SK-MEL-5 (cell line): ENCODE measurements around the gene OR4C46. TPM values are rescaled to one million over a fixed set of nuclear protein-coding genes. Genes with fewer than 3 reads are reported as not detected.
A peak's percentile ranks its signal among the peaks of the same experiment; 100 is the strongest.
"Not testable (repeated sequence)": the region's sequence is repeated elsewhere in the genome, so short reads cannot be mapped to it uniquely, and the experiment has no call there.

Experiments
- DNase-seq: peaks from one replicate; pipeline ENCODE4 v3.0.0-alpha.2; 2016; ENCODE audit warnings: low read depth, low spot score
- in situ Hi-C: cut with HindIII; loops from 2 replicates; pipeline ENCODE4 v1.10.0; 2016; ENCODE audit warnings: low sequenced_read_pairs, high pct_unique_total_duplicates, low pct_unique_long_range_greater_than_20kb
- polyA plus RNA-seq, 2 experiments: library from polyadenylated mRNA; depleted of rRNA; stranded (reverse); fragments of >200 nt; gene quantifications; 2 replicates each; pipeline ENCODE4 v1.2.3, GENCODE V29; 2015
- total RNA-seq: library from RNA; depleted of rRNA; stranded (reverse); fragments of >200 nt; shearing (Covaris generic); gene quantifications from 2 replicates; pipeline ENCODE4 v1.2.3, GENCODE V29; 2014; rRNA removed

The OR4C46 gene
- not detected in 2 replicates for total RNA-seq
- not detected in 2 replicates for polyA plus RNA-seq (2015; cell fraction: cytosol; rRNA removed)
- polyA plus RNA-seq (2015; cell fraction: nucleus; rRNA removed), result not detected in 2 replicates

- in situ Hi-C loops, result no loop called here
- no peak for DNase-seq
Measured at GRCh38 chr11:54603898-54604297, at the start of gene OR4C46. OR4C46 (minus strand) TSS chr11:54603998; CDS start chr11:54603998, 0 bp downstream.

GRCh38 chr11:54645606-54646005, 41.8 kb upstream of the OR4C46 start:
- DNase-seq, in situ Hi-C loops: not testable (repeated sequence)

GRCh38 chr11:54561439-54561838, 42.4 kb downstream of the OR4C46 start:
- in situ Hi-C loops, result not testable (repeated sequence)

GRCh38 chr11:54558919-54559318, 44.9 kb downstream of the OR4C46 start:
- peak; percentile 6 for DNase-seq
- in situ Hi-C loops, result no loop called here

More at GRCh38 chr11:54561439-54561838, 42.4 kb downstream of the OR4C46 start:
- DNase-seq, result not testable (repeated sequence)

- in situ Hi-C loops, result no loop called here
- DNase-seq, result no peak
Measured at GRCh38 chr11:54558407-54558806, 45.4 kb downstream of the OR4C46 start.

Other genes with a start within 250 kb of the OR4C46 start
- gene OR4A5, start 102.8 kb upstream of the OR4C46 start, total RNA-seq, result not detected in 2 replicates